OCI-LY7 (cell line): ENCODE data around the gene S1PR4.

Source experiments
- EZH2phosphoT487 ChIP-seq: fragments of 200-600 bp; sonication (generic); IDR thresholded peaks from 2 replicates; pipeline ENCODE4 v1.6.1; 2018; ENCODE audit warnings: low read depth, borderline replicate concordance, mild to moderate bottlenecking, mixed run types, antibody characterized with exemption, low read length, moderate library complexity, mixed read lengths
- TF ChIP-seq, protein P1 (sequence below): fragments of 200-600 bp; sonication (generic); conservative IDR thresholded peaks from 2 replicates; pipeline ENCODE4 v1.5.1; 2014; ENCODE audit warnings: mild to moderate bottlenecking, antibody characterized with exemption, low read length, moderate library complexity, mixed read lengths

DNA sequence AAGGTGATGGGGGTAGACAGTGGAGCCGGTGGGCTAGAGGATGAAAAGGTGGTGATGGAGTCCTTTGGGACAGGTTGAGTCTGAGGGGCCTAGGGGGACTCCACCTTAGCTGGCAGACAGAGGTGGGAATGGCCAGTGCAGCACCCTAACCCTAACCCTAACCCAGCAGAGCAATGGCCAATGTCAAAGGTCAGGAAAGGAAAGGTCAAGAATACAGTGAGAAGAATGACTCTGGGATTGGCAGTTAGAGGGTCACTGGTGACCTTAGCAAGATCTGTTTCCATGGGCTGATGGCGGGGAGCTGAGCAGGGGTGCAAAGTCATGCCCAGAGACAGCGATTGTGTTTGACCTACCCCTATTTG is 26.2 kb upstream of the S1PR4 start:
- TF ChIP-seq, protein P1, sequence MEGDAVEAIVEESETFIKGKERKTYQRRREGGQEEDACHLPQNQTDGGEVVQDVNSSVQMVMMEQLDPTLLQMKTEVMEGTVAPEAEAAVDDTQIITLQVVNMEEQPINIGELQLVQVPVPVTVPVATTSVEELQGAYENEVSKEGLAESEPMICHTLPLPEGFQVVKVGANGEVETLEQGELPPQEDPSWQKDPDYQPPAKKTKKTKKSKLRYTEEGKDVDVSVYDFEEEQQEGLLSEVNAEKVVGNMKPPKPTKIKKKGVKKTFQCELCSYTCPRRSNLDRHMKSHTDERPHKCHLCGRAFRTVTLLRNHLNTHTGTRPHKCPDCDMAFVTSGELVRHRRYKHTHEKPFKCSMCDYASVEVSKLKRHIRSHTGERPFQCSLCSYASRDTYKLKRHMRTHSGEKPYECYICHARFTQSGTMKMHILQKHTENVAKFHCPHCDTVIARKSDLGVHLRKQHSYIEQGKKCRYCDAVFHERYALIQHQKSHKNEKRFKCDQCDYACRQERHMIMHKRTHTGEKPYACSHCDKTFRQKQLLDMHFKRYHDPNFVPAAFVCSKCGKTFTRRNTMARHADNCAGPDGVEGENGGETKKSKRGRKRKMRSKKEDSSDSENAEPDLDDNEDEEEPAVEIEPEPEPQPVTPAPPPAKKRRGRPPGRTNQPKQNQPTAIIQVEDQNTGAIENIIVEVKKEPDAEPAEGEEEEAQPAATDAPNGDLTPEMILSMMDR = no peak
- no peak for TF ChIP-seq EZH2phosphoT487
